ENCODE data around the gene FPGS.

FPGS gene

GRCh38 chr9:127785933-127786772 is 16.5 kb upstream of the FPGS start, which contains the start of gene CDK9:
CDK9 (plus strand) TSS chr9:127786034; CDS start chr9:127786149, 115 bp downstream.
- Mint-ChIP-seq H3K36me3 (ENCODE audit: insufficient read depth) (peaks cover 58% of the 10 kb centered on the region), H3K27ac (ENCODE audit: low read depth) (peak within 1 kb of the TSS; percentile 96), H3K4me3 (peak within 1 kb of the TSS; percentile 86), H3K27me3 (no peaks in the 10 kb centered on the region), H3K9me3 (no peaks in the 10 kb centered on the region), H3K4me1 (peaks cover 57% of the 10 kb centered on the region)
- DNase-seq (ENCODE audit: low spot score in 2 of 2) (peak; percentile 92 to 93), ATAC-seq (replicated peaks; ENCODE audit: extremely low read depth, poor library complexity, severe bottlenecking) (peak; percentile 67)

- no peak for DNase-seq (ENCODE audit: low spot score in 2 of 2)
- Mint-ChIP-seq H3K9me3 (no peaks in the 10 kb centered on the region), H3K36me3 (ENCODE audit: insufficient read depth) (peaks cover 62% of the 10 kb centered on the region), H3K27me3 (no peaks in the 10 kb centered on the region), H3K4me1 (peaks cover 51% of the 10 kb centered on the region), H3K4me3 (peak overlapping the region; percentile 86), H3K27ac (ENCODE audit: low read depth) (peak overlapping the region; percentile 61)
- no peak for ATAC-seq (replicated peaks; ENCODE audit: extremely low read depth, poor library complexity, severe bottlenecking)
Measured at GRCh38 chr9:127786773-127787104, 15.9 kb upstream of the FPGS start.

- Mint-ChIP-seq H3K9me3 (no peaks in the 10 kb centered on the region), H3K4me3 (no peak overlapping the region), H3K36me3 (ENCODE audit: insufficient read depth) (peaks cover 69% of the 10 kb centered on the region), H3K4me1 (peaks cover 42% of the 10 kb centered on the region), H3K27me3 (no peaks in the 10 kb centered on the region), H3K27ac (ENCODE audit: low read depth) (no peak overlapping the region)
- ATAC-seq (replicated peaks; ENCODE audit: extremely low read depth, poor library complexity, severe bottlenecking), result no peak
- DNase-seq (ENCODE audit: low spot score in 2 of 2), result no peak
Measured at GRCh38 chr9:127788337-127789011, 14.2 kb upstream of the FPGS start.

GRCh38 chr9:127789179-127789578 is 13.5 kb upstream of the FPGS start:
- DNase-seq (ENCODE audit: low spot score in 2 of 2), result no peak
- Mint-ChIP-seq H3K4me1 (peaks cover 35% of the 10 kb centered on the region), H3K36me3 (ENCODE audit: insufficient read depth) (peaks cover 69% of the 10 kb centered on the region), H3K27ac (ENCODE audit: low read depth) (no peak overlapping the region), H3K27me3 (no peaks in the 10 kb centered on the region), H3K4me3 (peak overlapping the region; percentile 27), H3K9me3 (no peaks in the 10 kb centered on the region)
- ATAC-seq (replicated peaks; ENCODE audit: extremely low read depth, poor library complexity, severe bottlenecking), result no peak

- DNase-seq (ENCODE audit: low spot score in 2 of 2) (no peak), ATAC-seq (replicated peaks; ENCODE audit: extremely low read depth, poor library complexity, severe bottlenecking) (no peak)
- H3K4me1 Mint-ChIP-seq, result peaks cover 27% of the 10 kb centered on the region
- no peaks in the 10 kb centered on the region for H3K9me3 Mint-ChIP-seq
- no peaks in the 10 kb centered on the region for H3K27me3 Mint-ChIP-seq
- H3K36me3 Mint-ChIP-seq (ENCODE audit: insufficient read depth), result peaks cover 67% of the 10 kb centered on the region
- no peak overlapping the region for H3K4me3 Mint-ChIP-seq
- H3K27ac Mint-ChIP-seq (ENCODE audit: low read depth), result no peak overlapping the region
Measured at GRCh38 chr9:127790094-127790855, 12.4 kb upstream of the FPGS start.

- Mint-ChIP-seq H3K27me3 (no peaks in the 10 kb centered on the region), H3K27ac (ENCODE audit: low read depth) (no peak overlapping the region), H3K4me3 (no peak overlapping the region), H3K36me3 (ENCODE audit: insufficient read depth) (peaks cover 63% of the 10 kb centered on the region), H3K9me3 (no peaks in the 10 kb centered on the region), H3K4me1 (peaks cover 29% of the 10 kb centered on the region)
- no peak for DNase-seq (ENCODE audit: low spot score in 2 of 2)
- no peak for ATAC-seq (replicated peaks; ENCODE audit: extremely low read depth, poor library complexity, severe bottlenecking)
Measured at GRCh38 chr9:127791085-127791484, 11.6 kb upstream of the FPGS start.

- no peak for ATAC-seq (replicated peaks; ENCODE audit: extremely low read depth, poor library complexity, severe bottlenecking)
- no peaks in the 10 kb centered on the region for H3K9me3 Mint-ChIP-seq
- H3K4me3 Mint-ChIP-seq, result no peak overlapping the region
- no peak overlapping the region for H3K27ac Mint-ChIP-seq (ENCODE audit: low read depth)
- H3K36me3 Mint-ChIP-seq (ENCODE audit: insufficient read depth), result peaks cover 53% of the 10 kb centered on the region
- DNase-seq (ENCODE audit: low spot score in 2 of 2), result no peak
- H3K4me1 Mint-ChIP-seq, result peaks cover 28% of the 10 kb centered on the region
- no peaks in the 10 kb centered on the region for H3K27me3 Mint-ChIP-seq
Measured at GRCh38 chr9:127792417-127793031, 10.2 kb upstream of the FPGS start.

- Mint-ChIP-seq H3K4me3 (no peak overlapping the region), H3K27ac (ENCODE audit: low read depth) (no peak overlapping the region), H3K4me1 (peaks cover 23% of the 10 kb centered on the region), H3K27me3 (no peaks in the 10 kb centered on the region), H3K36me3 (ENCODE audit: insufficient read depth) (peaks cover 49% of the 10 kb centered on the region), H3K9me3 (no peaks in the 10 kb centered on the region)
- ATAC-seq (replicated peaks; ENCODE audit: extremely low read depth, poor library complexity, severe bottlenecking), result no peak
- no peak for DNase-seq (ENCODE audit: low spot score in 2 of 2)
Measured at GRCh38 chr9:127793093-127793708, 9.5 kb upstream of the FPGS start.

- no peak for ATAC-seq (replicated peaks; ENCODE audit: extremely low read depth, poor library complexity, severe bottlenecking)
- H3K27me3 Mint-ChIP-seq, result no peaks in the 10 kb centered on the region
- H3K4me3 Mint-ChIP-seq, result no peak overlapping the region
- no peak for DNase-seq (ENCODE audit: low spot score in 2 of 2)
- peaks cover 42% of the 10 kb centered on the region for H3K36me3 Mint-ChIP-seq (ENCODE audit: insufficient read depth)
- no peak overlapping the region for H3K27ac Mint-ChIP-seq (ENCODE audit: low read depth)
- peaks cover 23% of the 10 kb centered on the region for H3K4me1 Mint-ChIP-seq
- no peaks in the 10 kb centered on the region for H3K9me3 Mint-ChIP-seq
Measured at GRCh38 chr9:127794001-127794791, 8.5 kb upstream of the FPGS start.

- peaks cover 22% of the 10 kb centered on the region for H3K36me3 Mint-ChIP-seq (ENCODE audit: insufficient read depth)
- no peaks in the 10 kb centered on the region for H3K9me3 Mint-ChIP-seq
- H3K27me3 Mint-ChIP-seq, result no peaks in the 10 kb centered on the region
- DNase-seq (ENCODE audit: low spot score in 2 of 2) (no peak), ATAC-seq (replicated peaks; ENCODE audit: extremely low read depth, poor library complexity, severe bottlenecking) (no peak)
- peak overlapping the region; percentile 64 for H3K4me3 Mint-ChIP-seq
- H3K4me1 Mint-ChIP-seq, result peaks cover 17% of the 10 kb centered on the region
- H3K27ac Mint-ChIP-seq (ENCODE audit: low read depth), result peak overlapping the region; percentile 71
Measured at GRCh38 chr9:127796225-127796813, 6.4 kb upstream of the FPGS start.

- Mint-ChIP-seq H3K27ac (ENCODE audit: low read depth) (peak overlapping the region; percentile 71), H3K27me3 (no peaks in the 10 kb centered on the region), H3K4me3 (peak overlapping the region; percentile 64), H3K4me1 (peaks cover 17% of the 10 kb centered on the region), H3K9me3 (no peaks in the 10 kb centered on the region), H3K36me3 (ENCODE audit: insufficient read depth) (peaks cover 16% of the 10 kb centered on the region)
- DNase-seq (ENCODE audit: low spot score in 2 of 2), result no peak
- ATAC-seq (replicated peaks; ENCODE audit: extremely low read depth, poor library complexity, severe bottlenecking), result peak; percentile 59
Measured at GRCh38 chr9:127796852-127797370, 5.8 kb upstream of the FPGS start.
